ENCODE data around the gene CPT1A.

Gene CPT1A

GRCh38 chr11:68750195-68751003, 91.3 kb downstream of the CPT1A start:
- no peak for DNase-seq

GRCh38 chr11:68749229-68750123, 92.2 kb downstream of the CPT1A start:
- no peak for DNase-seq

- no peak for DNase-seq
These were observed 93.7 kb downstream of the CPT1A start for GRCh38 chr11:68748061-68748460.

- DNase-seq, result no peak
These were observed 98.2 kb downstream of the CPT1A start for GRCh38 chr11:68743539-68743938.

GRCh38 chr11:68741463-68741862, 100.3 kb downstream of the CPT1A start:
- DNase-seq, result no peak

GRCh38 chr11:68735646-68736045, 106.1 kb downstream of the CPT1A start:
- DNase-seq, result no peak

- DNase-seq, result no peak
These were observed 106.6 kb downstream of the CPT1A start for GRCh38 chr11:68735125-68735524.

- DNase-seq, result no peak
These were observed 107.6 kb downstream of the CPT1A start for GRCh38 chr11:68734111-68734510.

- DNase-seq, result no peak
These were observed 113.9 kb downstream of the CPT1A start for GRCh38 chr11:68727783-68728182.

- DNase-seq, result no peak
These were observed 117.4 kb downstream of the CPT1A start for GRCh38 chr11:68724293-68724692.

- DNase-seq, result no peak
These were observed 119.6 kb downstream of the CPT1A start for GRCh38 chr11:68722143-68722542.

- DNase-seq, result no peak
These were observed 120.6 kb downstream of the CPT1A start for GRCh38 chr11:68721075-68721474.

GRCh38 chr11:68715456-68716122, 126.1 kb downstream of the CPT1A start:
- DNase-seq, result no peak

- no peak for DNase-seq
These were observed 127.5 kb downstream of the CPT1A start for GRCh38 chr11:68714060-68714856.

GRCh38 chr11:68711114-68711513, 130.6 kb downstream of the CPT1A start:
- DNase-seq, result no peak

- DNase-seq, result no peak
These were observed 131.3 kb downstream of the CPT1A start for GRCh38 chr11:68710409-68710808.

GRCh38 chr11:68709062-68709461, 132.7 kb downstream of the CPT1A start:
- DNase-seq, result no peak

- no peak for DNase-seq
These were observed 134.2 kb downstream of the CPT1A start for GRCh38 chr11:68707527-68707926.

- DNase-seq, result no peak
These were observed 136.8 kb downstream of the CPT1A start for GRCh38 chr11:68704887-68705286.

All from NCI-H1092 (cell line).